IMR-90 (cell line): ENCODE data around the gene CCDC88C. TPM values are rescaled to one million over a fixed set of nuclear protein-coding genes. Genes with fewer than 3 reads are reported as not detected.

Experiments
- ATAC-seq: fragments of 200-7000 bp; cut with Tn5 transposase; 2 replicates; pipeline ENCODE4 v1.9.1; 2020; ENCODE audit warnings: low read depth, mild to moderate bottlenecking, moderate library complexity
- BruUV-seq: library from RNA; stranded (reverse); fragments of 400-500 nt; replicated peaks from 2 replicates; lab custom pipeline; 2021; lab: Mats Ljungman, UMichigan
- CTCF ChIA-PET: fragments of 300-600 bp; formaldehyde crosslinking; extraction: SDS; loops from one replicate; lab custom pipeline; 2021; ENCODE audit warnings: antibody characterized with exemption; lab: Yijun Ruan, JAX
- POLR2A ChIA-PET: fragments of 300-600 bp; sonication (Branson Sonifier 250); formaldehyde crosslinking; loops from one replicate; lab custom pipeline; 2022; ENCODE audit warnings: antibody characterized with exemption; ENCODE audit not compliant: unreplicated experiment; lab: Charles Lee
- DNase-seq: peaks from one replicate; pipeline ENCODE4 v3.0.0; 2013
- H2AFZ ChIP-seq: replicated peaks from 2 replicates; pipeline ENCODE3; 2013; ENCODE audit warnings: low read length, mild to moderate bottlenecking; ENCODE audit not compliant: poor library complexity
- H2AK5ac ChIP-seq: 2 replicates; pipeline ENCODE4 v1.6.1; 2013; ENCODE audit warnings: low read depth, low read length, inconsistent platforms
- H2AK9ac ChIP-seq: replicated peaks from 2 replicates; pipeline ENCODE3; 2013; ENCODE audit warnings: mild to moderate bottlenecking, low read depth, low read length, moderate library complexity; ENCODE audit not compliant: poor library complexity
- H2BK120ac ChIP-seq: 2 replicates; pipeline ENCODE4 v1.6.1; 2013; ENCODE audit warnings: low read depth, low read length, inconsistent platforms
- H2BK15ac ChIP-seq: 3 replicates; pipeline ENCODE4 v1.6.1; 2013; ENCODE audit warnings: low read depth, low read length, inconsistent platforms
- H2BK20ac ChIP-seq: 2 replicates; pipeline ENCODE4 v1.6.1; 2013; ENCODE audit warnings: low read depth, mild to moderate bottlenecking, inconsistent platforms, low read length, moderate library complexity
- H2BK5ac ChIP-seq: 2 replicates; pipeline ENCODE4 v1.6.1; 2013; ENCODE audit warnings: mild to moderate bottlenecking, low read depth, low read length, inconsistent platforms; ENCODE audit not compliant: poor library complexity, severe bottlenecking
- H3K14ac ChIP-seq: replicated peaks from 2 replicates; pipeline ENCODE4 v1.6.1; 2013; ENCODE audit warnings: low read depth, low read length, inconsistent platforms
- H3K18ac ChIP-seq: 2 replicates; pipeline ENCODE4 v1.6.1; 2013; ENCODE audit warnings: low read depth, low read length, control low read depth
- H3K23ac ChIP-seq: 2 replicates; pipeline ENCODE4 v1.6.1; 2013; ENCODE audit warnings: low read depth, low read length, inconsistent platforms
- H3K27ac ChIP-seq: 2 replicates; pipeline ENCODE4 v1.5.1; 2013; ENCODE audit warnings: mild to moderate bottlenecking, control low read depth, low read length; ENCODE audit not compliant: insufficient read depth
- H3K27me3 ChIP-seq: 2 replicates; pipeline ENCODE4 v1.6.1; 2013; ENCODE audit warnings: low read length; ENCODE audit not compliant: control insufficient read depth, insufficient read depth
- H3K36me3 ChIP-seq: 2 replicates; pipeline ENCODE4 v1.6.1; 2013; ENCODE audit warnings: low read length, mixed read lengths; ENCODE audit not compliant: control insufficient read depth, insufficient read depth
- H3K4ac ChIP-seq: 2 replicates; pipeline ENCODE4 v1.6.1; 2013; ENCODE audit warnings: low read depth, low read length, inconsistent platforms
- H3K4me1 ChIP-seq: 2 replicates; pipeline ENCODE4 v1.6.1; 2013; ENCODE audit warnings: low read length, mixed read lengths; ENCODE audit not compliant: control insufficient read depth, insufficient read depth
- H3K4me2 ChIP-seq: 2 replicates; pipeline ENCODE4 v1.6.1; 2013; ENCODE audit warnings: low read depth, mild to moderate bottlenecking, control low read depth, low read length, moderate library complexity
- H3K4me3 ChIP-seq: 2 replicates; pipeline ENCODE4 v1.5.1; 2013; ENCODE audit warnings: low read depth, mild to moderate bottlenecking, control low read depth, low read length, moderate library complexity; ENCODE audit not compliant: insufficient read depth
- H3K56ac ChIP-seq: 2 replicates; pipeline ENCODE4 v1.6.1; 2013; ENCODE audit warnings: low read length, inconsistent platforms; ENCODE audit not compliant: insufficient read depth; ENCODE audit errors: extremely low read depth
- H3K79me1 ChIP-seq, 2 experiments: 2 replicates each; pipeline ENCODE4 v1.6.1; 2013; ENCODE audit warnings: low read length in 2 of 2, inconsistent platforms in 1 of 2, low read depth in 1 of 2
- H3K9ac ChIP-seq: 2 replicates; pipeline ENCODE4 v1.6.1; 2013; ENCODE audit warnings: low read depth, low read length, control low read depth
- H3K9me1 ChIP-seq: 2 replicates; pipeline ENCODE4 v1.6.1; 2013; ENCODE audit warnings: low read length, inconsistent platforms; ENCODE audit not compliant: insufficient read depth
- H3K9me3 ChIP-seq: 2 replicates; pipeline ENCODE4 v1.6.1; 2013; ENCODE audit warnings: low read length; ENCODE audit not compliant: control insufficient read depth, insufficient read depth
- H4K20me1 ChIP-seq: 2 replicates; pipeline ENCODE4 v1.6.1; 2013; ENCODE audit warnings: low read length, inconsistent platforms; ENCODE audit not compliant: insufficient read depth
- H4K5ac ChIP-seq: 2 replicates; pipeline ENCODE4 v1.6.1; 2013; ENCODE audit warnings: mild to moderate bottlenecking, low read depth, low read length, control low read depth
- H4K8ac ChIP-seq, 2 experiments: 2 replicates each; pipeline ENCODE4 v1.6.1; 2013; ENCODE audit warnings: low read depth in 2 of 2, low read length in 2 of 2, control low read depth in 1 of 2, inconsistent platforms in 1 of 2
- H4K91ac ChIP-seq: 2 replicates; pipeline ENCODE4 v1.6.1; 2013; ENCODE audit warnings: low read depth, low read length, inconsistent platforms; ENCODE audit not compliant: insufficient read depth
- BHLHE40 ChIP-seq: fragments of 150-350 bp; IDR thresholded peaks from 2 replicates; pipeline ENCODE4 v1.6.1; 2016; ENCODE audit warnings: mild to moderate bottlenecking, low read depth, low read length
- CEBPB ChIP-seq: IDR thresholded peaks from 2 replicates; pipeline ENCODE4 v1.6.1; 2012; ENCODE audit warnings: low read depth, low read length, improper control_type of control experiment
- CHD1 ChIP-seq: IDR thresholded peaks from 2 replicates; pipeline ENCODE4 v1.6.1; 2012; ENCODE audit warnings: low read depth, low read length, improper control_type of control experiment
- CTCF ChIP-seq: conservative IDR thresholded peaks from 2 replicates; pipeline ENCODE4 v1.5.1; 2012; ENCODE audit warnings: mild to moderate bottlenecking, low read depth, low read length, improper control_type of control experiment
- ELK1 ChIP-seq: fragments of 150-350 bp; IDR thresholded peaks from 2 replicates; pipeline ENCODE4 v1.6.1; 2016; ENCODE audit warnings: low read depth, mild to moderate bottlenecking, low read length, moderate library complexity, borderline replicate concordance
- FOS ChIP-seq: fragments of 150-350 bp; IDR thresholded peaks from 2 replicates; pipeline ENCODE4 v1.6.1; 2016; ENCODE audit warnings: low read depth, low read length
- MAZ ChIP-seq: IDR thresholded peaks from 2 replicates; pipeline ENCODE4 v1.6.1; 2012; ENCODE audit warnings: low read depth, mild to moderate bottlenecking, low read length, improper control_type of control experiment, moderate library complexity, borderline replicate concordance
- MXI1 ChIP-seq: IDR thresholded peaks from 2 replicates; pipeline ENCODE4 v1.6.1; 2012; ENCODE audit warnings: low read depth, mild to moderate bottlenecking, low read length, moderate library complexity, borderline replicate concordance
- NFE2L2 ChIP-seq: fragments of 150-350 bp; IDR thresholded peaks from 2 replicates; pipeline ENCODE4 v1.6.1; 2016; ENCODE audit warnings: low read depth, mild to moderate bottlenecking, low read length
- POLR2A ChIP-seq: IDR thresholded peaks from 2 replicates; pipeline ENCODE4 v1.6.1; 2012; ENCODE audit warnings: mild to moderate bottlenecking, low read depth, low read length
- RAD21 ChIP-seq: IDR thresholded peaks from 2 replicates; pipeline ENCODE4 v1.6.1; 2012; ENCODE audit warnings: low read length, improper control_type of control experiment
- RCOR1 ChIP-seq: IDR thresholded peaks from 2 replicates; pipeline ENCODE4 v1.6.1; 2012; ENCODE audit warnings: mild to moderate bottlenecking, low read length, improper control_type of control experiment; ENCODE audit not compliant: insufficient replicate concordance
- RFX5 ChIP-seq: IDR thresholded peaks from 2 replicates; pipeline ENCODE4 v1.8.0; 2012; ENCODE audit warnings: low read depth, mild to moderate bottlenecking, low read length, moderate library complexity
- SMC3 ChIP-seq: fragments of 150-350 bp; IDR thresholded peaks from 2 replicates; pipeline ENCODE4 v1.6.1; 2016; ENCODE audit warnings: low read depth, mild to moderate bottlenecking, antibody characterized with exemption, low read length, moderate library complexity
- WGBS, 2 experiments: methylation state at CpG; one replicate each; pipeline versions ENCODE4 v1.1.5 to v1.1.7; 2013; ENCODE audit warnings: missing lambda C conversion rate in 2 of 2; ENCODE audit not compliant: insufficient read length in 1 of 2; ENCODE audit errors: extremely low coverage in 2 of 2; 5-methylcytosine and 5-hydroxymethylcytosine counted together
- dilution Hi-C: fragments of 300-500 bp; cut with HindIII; formaldehyde crosslinking; loops from one replicate; pipeline ENCODE4 v1.14.3; 2018; ENCODE audit warnings: low sequenced_read_pairs; ENCODE audit not compliant: unreplicated experiment
- in situ Hi-C: fragments of 300-500 bp; cut with MboI; formaldehyde crosslinking; loops from 3 replicates; pipeline ENCODE4 v1.14.3; 2019; ENCODE audit warnings: low sequenced_read_pairs, inconsistent platforms, mixed read lengths
- intact Hi-C: fragments of 100-400 bp; cut with micrococcal nuclease; formaldehyde crosslinking; loops from 2 replicates; pipeline ENCODE4 v1.10.0; 2022
- polyA plus RNA-seq, 3 experiments: library from polyadenylated mRNA; depleted of rRNA; stranded (reverse); fragments of >200 nt; gene quantifications; 2 replicates each; pipeline ENCODE4 v1.2.3, GENCODE V29; 2012; ENCODE audit warnings: low replicate concordance in 1 of 3
- total RNA-seq: library from RNA; depleted of rRNA; stranded (reverse); fragments of >200 nt; gene quantifications from 2 replicates; pipeline ENCODE4 v1.2.3, GENCODE V29; 2012

CCDC88C gene
- total and polyA plus RNA-seq, 2 of the 4 experiments (the other 2 are of a cell fraction) = 0.17 to 0.18 TPM

DNA sequence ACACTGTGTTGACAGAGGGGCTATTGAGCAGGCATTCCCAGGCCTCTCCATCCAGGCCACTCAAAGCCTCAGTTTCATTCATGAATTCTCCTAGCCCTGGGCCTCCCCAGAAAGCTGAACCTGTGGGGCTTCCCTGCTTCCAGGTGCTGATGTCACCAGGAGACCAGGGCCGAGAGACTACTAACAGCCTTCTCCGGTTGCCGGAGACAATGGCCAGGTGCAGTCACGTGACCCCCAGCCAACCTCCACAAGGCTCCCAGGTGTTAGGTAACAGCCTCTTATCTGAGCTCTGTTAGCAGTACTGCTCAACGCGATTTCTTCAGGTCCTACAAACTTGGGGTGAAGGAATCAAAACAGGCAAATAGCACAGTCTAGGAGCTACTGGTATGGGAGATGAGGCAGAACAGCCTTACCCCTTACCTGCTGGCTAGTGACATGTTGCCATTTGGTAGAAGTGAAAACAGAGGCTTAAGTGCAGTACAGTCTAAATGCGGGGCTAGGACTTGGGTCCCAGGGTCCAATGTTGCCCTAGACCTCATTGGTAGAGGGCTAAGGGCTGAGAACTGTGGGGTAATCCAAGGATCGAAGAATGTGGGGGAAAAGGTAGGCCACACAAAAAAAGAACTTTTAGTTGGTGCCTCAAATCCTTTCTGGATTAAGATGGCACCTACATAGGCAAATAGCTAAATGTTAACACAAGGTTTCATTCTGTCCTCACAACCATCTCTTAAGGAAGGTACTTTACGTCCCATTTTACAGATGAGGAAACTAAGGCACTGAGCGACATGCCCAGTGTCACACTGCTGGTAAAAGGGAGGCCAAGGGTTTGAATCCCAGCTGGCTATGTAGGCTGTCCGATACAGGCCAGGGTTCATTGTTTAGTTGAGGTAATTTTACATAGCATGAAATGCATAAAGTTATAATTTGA lies 3.8 kb downstream of the CCDC88C start (continued):
- no peak for TF ChIP-seq MXI1

- Histone ChIP-seq H2BK20ac (no peak overlapping the region), H3K14ac (no peak overlapping the region), H3K4ac (no peak overlapping the region), H3K9me3 (no peaks in the 10 kb centered on the region), H2BK120ac (no peak overlapping the region), H4K5ac (no peak overlapping the region), H3K23ac (no peak overlapping the region), H2BK15ac (no peak overlapping the region), H2AK9ac (no peak overlapping the region), H2BK5ac (no peak overlapping the region), H3K4me1 (no peaks in the 10 kb centered on the region), H3K79me1 (no peaks in the 10 kb centered on the region), H4K20me1 (no peaks in the 10 kb centered on the region), H3K27ac (no peak overlapping the region), H3K4me3 (no peak overlapping the region), H4K91ac (no peak overlapping the region), H3K36me3 (no peaks in the 10 kb centered on the region), H2AFZ (no peak overlapping the region), H3K9me1 (no peaks in the 10 kb centered on the region), H3K56ac (no peak overlapping the region), H2AK5ac (no peak overlapping the region), H4K8ac (no peak overlapping the region), H3K9ac (no peak overlapping the region), H3K18ac (no peak overlapping the region), H3K4me2 (no peak overlapping the region), H3K27me3 (peaks cover 42% of the 10 kb centered on the region)
- BruUV-seq = no TSS peak
- dilution Hi-C loops = no loop called here
- ATAC-seq = no peak
- DNase-seq = no peak
- ChIA-PET CTCF (no interaction called here), POLR2A (no interaction called here)
- in situ Hi-C loops = no loop called here
- intact Hi-C loops = no loop called here
- 60% methylated on average over 1 of the region's 5 CpGs; no CpG with 5 or more reads in 1 of the 2 experiments for WGBS, 2 experiments
- TF ChIP-seq CHD1 (no peak), CTCF (no peak), ELK1 (no peak), BHLHE40 (no peak), NFE2L2 (no peak), CEBPB (no peak), MAZ (no peak), RAD21 (no peak), RCOR1 (no peak), FOS (no peak), MXI1 (no peak), SMC3 (no peak), POLR2A (no peak), RFX5 (no peak)
Measured at GRCh38 chr14:91412939-91413338, 4.7 kb downstream of the CCDC88C start.
